ENCODE results near the gene KIF5C. TPM values are rescaled to one million over a fixed set of nuclear protein-coding genes. Genes with fewer than 3 reads are reported as not detected.

Gene KIF5C
- total and polyA plus RNA-seq, 7 donors = 0.22 to 1.1 (median 0.59) TPM

DNA sequence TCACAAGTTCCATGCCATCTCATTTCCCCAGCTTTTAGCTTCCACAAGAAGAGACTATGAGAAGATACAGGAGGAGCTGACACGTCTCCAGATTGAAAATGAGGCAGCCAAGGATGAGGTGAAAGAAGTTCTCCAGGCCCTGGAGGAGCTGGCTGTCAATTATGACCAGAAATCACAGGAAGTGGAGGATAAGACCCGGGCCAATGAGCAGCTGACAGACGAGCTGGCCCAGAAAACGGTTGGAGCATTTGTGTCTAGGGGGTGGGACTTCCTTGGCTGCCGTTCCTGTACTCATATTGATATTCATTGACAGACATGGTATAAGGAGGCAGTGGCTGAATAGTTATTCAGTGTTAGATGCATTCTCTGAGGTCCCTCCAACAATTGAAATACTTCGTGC, 106.3 kb downstream of the KIF5C start:
- intact Hi-C loops (cut with DNase I) = no loop called here
- Histone ChIP-seq H3K4me1 (no peaks in the 10 kb centered on the region), H3K4me3 (no peak overlapping the region), H3K9me3 (no peaks in the 10 kb centered on the region), H3K27me3 (ENCODE audit: insufficient read depth in 3 of 3, low read length in 2 of 3) (no peaks in the 10 kb centered on the region), H3K27ac (no peak overlapping the region), H3K36me3 (ENCODE audit: insufficient read depth in 1 of 2, low read depth in 1 of 2) (no peaks in the 10 kb centered on the region)
- no peak for TF ChIP-seq CTCF (IDR thresholded peaks at IDR 0.05)
- no peak for ATAC-seq
- 83 to 88% (median 83%) methylated on average over 6 of the region's 6 CpGs for WGBS, 3 donors
- no peak for DNase-seq

GRCh38 chr2:148981781-148982180, 106.8 kb downstream of the KIF5C start:
- Histone ChIP-seq H3K27ac (no peak overlapping the region), H3K4me1 (no peaks in the 10 kb centered on the region), H3K4me3 (no peak overlapping the region), H3K36me3 (ENCODE audit: insufficient read depth in 1 of 2, low read depth in 1 of 2) (no peaks in the 10 kb centered on the region), H3K9me3 (no peaks in the 10 kb centered on the region), H3K27me3 (ENCODE audit: insufficient read depth in 3 of 3, low read length in 2 of 3) (no peaks in the 10 kb centered on the region)
- 93 to 98% (median 97%) methylated on average over 3 of the region's 3 CpGs for WGBS, 3 donors
- no peak for TF ChIP-seq CTCF (IDR thresholded peaks at IDR 0.05)
- ATAC-seq (no peak), DNase-seq (no peak)
- intact Hi-C loops (cut with DNase I) = no loop called here

DNA sequence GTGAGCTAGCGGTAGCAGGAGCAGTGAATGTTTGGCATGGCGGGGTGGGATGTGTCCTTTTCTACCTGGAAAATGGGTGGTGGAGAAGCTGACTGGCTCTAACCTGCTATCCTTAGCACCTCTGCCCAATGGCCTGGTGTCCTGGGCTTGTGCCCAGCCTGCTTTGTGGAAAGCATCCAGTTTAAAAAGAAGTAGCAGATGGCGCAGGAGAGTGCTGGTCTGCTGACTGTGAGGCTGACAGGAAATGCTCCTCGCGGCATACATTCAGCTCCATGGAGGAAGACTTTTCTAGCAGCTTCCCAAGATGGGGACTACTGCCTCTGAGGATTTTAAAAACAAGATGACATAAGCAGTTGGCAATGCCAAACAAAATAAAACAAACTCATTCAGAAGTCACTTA, 107.3 kb downstream of the KIF5C start:
- H3K4me1 ChIP-seq = no peaks in the 10 kb centered on the region
- H3K27ac ChIP-seq = no peak overlapping the region
- WGBS, 3 donors = 65 to 89% (median 75%) methylated on average over 5 of the region's 5 CpGs
- ATAC-seq = no peak
- H3K36me3 ChIP-seq (ENCODE audit: insufficient read depth in 1 of 2, low read depth in 1 of 2) = no peaks in the 10 kb centered on the region
- H3K27me3 ChIP-seq (ENCODE audit: insufficient read depth in 3 of 3, low read length in 2 of 3) = no peaks in the 10 kb centered on the region
- intact Hi-C loops (cut with DNase I) = no loop called here
- no peak for TF ChIP-seq CTCF (IDR thresholded peaks at IDR 0.05)
- DNase-seq = no peak
- H3K4me3 ChIP-seq = no peak overlapping the region
- no peaks in the 10 kb centered on the region for H3K9me3 ChIP-seq

DNA sequence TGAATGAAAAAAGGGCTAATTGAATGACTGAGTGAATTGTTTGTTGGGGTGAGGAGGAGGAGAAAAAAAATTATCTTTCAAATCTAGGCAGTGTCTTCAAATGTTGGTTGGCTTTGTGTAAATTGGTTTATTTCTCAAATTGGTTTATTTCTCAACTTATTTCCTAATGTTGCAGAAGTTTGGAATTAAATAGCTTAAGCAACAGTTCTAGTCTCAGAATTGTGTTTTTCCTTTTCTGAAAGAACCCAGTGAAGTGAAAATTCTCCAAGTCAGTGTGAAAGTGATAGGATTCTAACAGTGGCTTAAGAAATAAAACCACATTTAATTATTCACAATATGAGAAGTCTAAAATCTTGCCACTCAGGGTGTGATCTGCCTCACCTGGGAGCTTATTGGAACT, 108.9 kb downstream of the KIF5C start:
- intact Hi-C loops (cut with DNase I) = no loop called here

More for the DNA sequence above, 108.9 kb downstream of the KIF5C start:
- ATAC-seq (no peak), DNase-seq (no peak)
- no peaks in the 10 kb centered on the region for H3K36me3 ChIP-seq (ENCODE audit: insufficient read depth in 1 of 2, low read depth in 1 of 2)
- H3K9me3 ChIP-seq = no peaks in the 10 kb centered on the region
- H3K27ac ChIP-seq = no peak overlapping the region
- TF ChIP-seq CTCF (IDR thresholded peaks at IDR 0.05) = no peak
- H3K4me3 ChIP-seq = no peak overlapping the region
- H3K4me1 ChIP-seq = no peaks in the 10 kb centered on the region
- H3K27me3 ChIP-seq (ENCODE audit: insufficient read depth in 3 of 3, low read length in 2 of 3) = no peaks in the 10 kb centered on the region

Measured in psoas muscle (tissue), 8 donors.